HG03045 (cell line): ENCODE results near the gene NCOA7.
A peak's percentile ranks its signal among the peaks of the same experiment; 100 is the strongest.
"Not testable (repeated sequence)": the region's sequence is repeated elsewhere in the genome, so short reads cannot be mapped to it uniquely, and the experiment has no call there.

Source experiments
- ATAC-seq: cut with Tn5 transposase; IDR thresholded peaks from one replicate; pipeline ENCODE4 v1.9.1; 2021; ENCODE audit warnings: mild to moderate bottlenecking, moderate library complexity; ENCODE audit not compliant: unreplicated experiment

The NCOA7 gene

GRCh38 chr6:125943528-125944433 is 153.0 kb downstream of the NCOA7 start:
- ATAC-seq, result no peak

GRCh38 chr6:125944434-125944816 is 153.7 kb downstream of the NCOA7 start:
- ATAC-seq, result no peak

GRCh38 chr6:125944896-125945295 is 154.1 kb downstream of the NCOA7 start:
- ATAC-seq, result no peak

- no peak for ATAC-seq
Observed at GRCh38 chr6:125945378-125946141, 154.8 kb downstream of the NCOA7 start.

- ATAC-seq, result no peak
Observed at GRCh38 chr6:125947615-125948014, 156.9 kb downstream of the NCOA7 start.

- ATAC-seq, result no peak
Observed at GRCh38 chr6:125948455-125948854, 157.7 kb downstream of the NCOA7 start.

GRCh38 chr6:125949069-125949468 is 158.3 kb downstream of the NCOA7 start:
- no peak for ATAC-seq

- ATAC-seq, result no peak
Observed at GRCh38 chr6:125950293-125950692, 159.5 kb downstream of the NCOA7 start.

- not testable (repeated sequence) for ATAC-seq
Observed at GRCh38 chr6:125950716-125951115, 160.0 kb downstream of the NCOA7 start.

- no peak for ATAC-seq
Observed at GRCh38 chr6:125951323-125951722, 160.6 kb downstream of the NCOA7 start.

GRCh38 chr6:125952764-125953501 is 162.2 kb downstream of the NCOA7 start:
- no peak for ATAC-seq

- ATAC-seq, result no peak
Observed at GRCh38 chr6:125953502-125953875, 162.7 kb downstream of the NCOA7 start.

- no peak for ATAC-seq
Observed at GRCh38 chr6:125954735-125955339, 164.1 kb downstream of the NCOA7 start.

- ATAC-seq, result no peak
Observed at GRCh38 chr6:125955973-125956372, 165.2 kb downstream of the NCOA7 start.

GRCh38 chr6:125956506-125957390 is 166.0 kb downstream of the NCOA7 start, which contains the start of gene HINT3:
Gene HINT3 (plus strand): TSS chr6:125956770. CDS start chr6:125956978, 208 bp downstream.
- ATAC-seq, result peak; percentile 94

- ATAC-seq, result no peak
Observed at GRCh38 chr6:125957391-125957693, 166.6 kb downstream of the NCOA7 start.

GRCh38 chr6:125957845-125958244 is 167.1 kb downstream of the NCOA7 start:
- no peak for ATAC-seq

- no peak for ATAC-seq
Observed at GRCh38 chr6:125959041-125959440, 168.3 kb downstream of the NCOA7 start.

GRCh38 chr6:125961117-125961516 is 170.4 kb downstream of the NCOA7 start:
- ATAC-seq, result no peak

GRCh38 chr6:125962900-125963497 is 172.2 kb downstream of the NCOA7 start:
- no peak for ATAC-seq
